Neural crest cell (in vitro differentiated cells): ENCODE data around the gene PLD4. TPM values are rescaled to one million over a fixed set of nuclear protein-coding genes. Genes with fewer than 3 reads are reported as not detected.

ENCODE experiments used
- DNase-seq: peaks from one replicate; pipeline ENCODE4 v3.0.0; 2021; ENCODE audit warnings: low read depth, mixed read lengths, low spot score
- H3K27ac Mint-ChIP-seq: one replicate; pipeline ENCODE4 v1.8.0; 2021; ENCODE audit warnings: mild to moderate bottlenecking, mixed read lengths; ENCODE audit not compliant: unreplicated experiment
- H3K27me3 Mint-ChIP-seq: 2 replicates; pipeline ENCODE4 v1.8.0; 2021; ENCODE audit warnings: low read depth, mild to moderate bottlenecking, mixed read lengths
- H3K36me3 Mint-ChIP-seq: 2 replicates; pipeline ENCODE4 v1.8.0; 2021; ENCODE audit warnings: low read depth, mild to moderate bottlenecking, mixed read lengths
- H3K4me1 Mint-ChIP-seq: 2 replicates; pipeline ENCODE4 v1.8.0; 2021; ENCODE audit warnings: mixed read lengths
- H3K4me3 Mint-ChIP-seq: one replicate; pipeline ENCODE4 v1.8.0; 2021; ENCODE audit warnings: mild to moderate bottlenecking, mixed read lengths
- H3K9me3 Mint-ChIP-seq: 2 replicates; pipeline ENCODE4 v1.8.0; 2021; ENCODE audit warnings: mixed read lengths
- CTCF ChIP-seq: fragments of 200-600 bp; sonication (generic); conservative IDR thresholded peaks from 2 replicates; pipeline ENCODE4 v1.5.0; 2021; ENCODE audit warnings: antibody characterized with exemption, mild to moderate bottlenecking
- total RNA-seq: library from RNA; stranded (reverse); gene quantifications from 2 replicates; pipeline ENCODE4 v1.2.1, GENCODE V29; 2021

The PLD4 gene
- total RNA-seq, 1 donor from 2014 or later, result 0.02 TPM

GRCh38 chr14:104892531-104893434 is 31.9 kb upstream of the PLD4 start:
- Mint-ChIP-seq H3K27ac (no peak overlapping the region), H3K4me3 (no peak overlapping the region), H3K9me3 (no peaks in the 10 kb centered on the region), H3K36me3 (no peaks in the 10 kb centered on the region), H3K4me1 (peaks cover 5% of the 10 kb centered on the region), H3K27me3 (peaks cover 3% of the 10 kb centered on the region)
- no peak for DNase-seq
- no peak for TF ChIP-seq CTCF

GRCh38 chr14:104893435-104894207 is 31.1 kb upstream of the PLD4 start:
- peaks cover 5% of the 10 kb centered on the region for H3K4me1 Mint-ChIP-seq
- H3K27me3 Mint-ChIP-seq, result peaks cover 4% of the 10 kb centered on the region
- H3K4me3 Mint-ChIP-seq, result no peak overlapping the region
- H3K36me3 Mint-ChIP-seq, result no peaks in the 10 kb centered on the region
- DNase-seq, result no peak
- no peak for TF ChIP-seq CTCF
- no peak overlapping the region for H3K27ac Mint-ChIP-seq
- H3K9me3 Mint-ChIP-seq, result no peaks in the 10 kb centered on the region

- no peaks in the 10 kb centered on the region for H3K9me3 Mint-ChIP-seq
- H3K36me3 Mint-ChIP-seq, result no peaks in the 10 kb centered on the region
- H3K4me3 Mint-ChIP-seq, result no peak overlapping the region
- no peak overlapping the region for H3K27ac Mint-ChIP-seq
- peaks cover 8% of the 10 kb centered on the region for H3K27me3 Mint-ChIP-seq
- peaks cover 5% of the 10 kb centered on the region for H3K4me1 Mint-ChIP-seq
- TF ChIP-seq CTCF, result no peak
- DNase-seq, result no peak
Measured at GRCh38 chr14:104894331-104895206, 30.1 kb upstream of the PLD4 start.

GRCh38 chr14:104895207-104895785 is 29.4 kb upstream of the PLD4 start:
- DNase-seq, result no peak
- no peak overlapping the region for H3K27ac Mint-ChIP-seq

More at GRCh38 chr14:104895207-104895785, 29.4 kb upstream of the PLD4 start:
- TF ChIP-seq CTCF, result no peak
- H3K36me3 Mint-ChIP-seq, result no peaks in the 10 kb centered on the region
- peaks cover 5% of the 10 kb centered on the region for H3K4me1 Mint-ChIP-seq
- peaks cover 15% of the 10 kb centered on the region for H3K27me3 Mint-ChIP-seq
- no peaks in the 10 kb centered on the region for H3K9me3 Mint-ChIP-seq
- no peak overlapping the region for H3K4me3 Mint-ChIP-seq
